Fibroblast of mammary gland (primary cell): ENCODE data around the gene PRR23E.

Source experiments
- DNase-seq: peaks from one replicate; pipeline ENCODE4 v3.0.0-alpha.2; 2010; ENCODE audit warnings: low read depth
- H3K4me3 ChIP-seq: 2 replicates; pipeline ENCODE4 v1.5.1; 2011; ENCODE audit warnings: low read depth, mild to moderate bottlenecking, low read length, moderate library complexity; ENCODE audit not compliant: control insufficient read depth
- TF ChIP-seq, protein P1 (sequence below): conservative IDR thresholded peaks from 2 replicates; pipeline ENCODE4 v1.5.1; 2011; ENCODE audit warnings: low read depth, low read length, inconsistent platforms; ENCODE audit not compliant: control insufficient read depth, insufficient read depth

The PRR23E gene

GRCh38 chr3:127211118-127212060, 18.5 kb downstream of the PRR23E start:
- H3K4me3 ChIP-seq: no peak overlapping the region
- TF ChIP-seq, protein P1, sequence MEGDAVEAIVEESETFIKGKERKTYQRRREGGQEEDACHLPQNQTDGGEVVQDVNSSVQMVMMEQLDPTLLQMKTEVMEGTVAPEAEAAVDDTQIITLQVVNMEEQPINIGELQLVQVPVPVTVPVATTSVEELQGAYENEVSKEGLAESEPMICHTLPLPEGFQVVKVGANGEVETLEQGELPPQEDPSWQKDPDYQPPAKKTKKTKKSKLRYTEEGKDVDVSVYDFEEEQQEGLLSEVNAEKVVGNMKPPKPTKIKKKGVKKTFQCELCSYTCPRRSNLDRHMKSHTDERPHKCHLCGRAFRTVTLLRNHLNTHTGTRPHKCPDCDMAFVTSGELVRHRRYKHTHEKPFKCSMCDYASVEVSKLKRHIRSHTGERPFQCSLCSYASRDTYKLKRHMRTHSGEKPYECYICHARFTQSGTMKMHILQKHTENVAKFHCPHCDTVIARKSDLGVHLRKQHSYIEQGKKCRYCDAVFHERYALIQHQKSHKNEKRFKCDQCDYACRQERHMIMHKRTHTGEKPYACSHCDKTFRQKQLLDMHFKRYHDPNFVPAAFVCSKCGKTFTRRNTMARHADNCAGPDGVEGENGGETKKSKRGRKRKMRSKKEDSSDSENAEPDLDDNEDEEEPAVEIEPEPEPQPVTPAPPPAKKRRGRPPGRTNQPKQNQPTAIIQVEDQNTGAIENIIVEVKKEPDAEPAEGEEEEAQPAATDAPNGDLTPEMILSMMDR: no peak
- DNase-seq: no peak

DNA sequence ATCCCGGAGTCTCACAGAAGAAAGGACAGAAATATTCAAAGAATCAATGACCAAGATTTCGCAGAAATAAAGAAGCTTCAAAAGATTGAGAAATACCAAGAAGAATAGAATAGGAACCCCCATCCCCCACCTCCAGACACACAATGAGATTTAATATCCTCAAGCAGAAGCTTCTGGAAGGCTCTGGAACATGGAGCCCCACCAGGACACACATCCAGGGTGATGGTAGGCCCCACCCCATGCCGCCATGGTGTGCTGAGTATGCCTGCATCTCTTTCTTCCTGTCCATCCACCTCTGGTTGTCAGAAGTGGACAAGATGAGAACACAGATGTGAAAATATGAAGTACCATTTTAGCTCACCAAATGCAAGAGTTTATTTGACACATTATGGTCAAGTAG, 19.3 kb downstream of the PRR23E start:
- H3K4me3 ChIP-seq: no peak overlapping the region
- no peak for DNase-seq
- TF ChIP-seq, protein P1: no peak

DNA sequence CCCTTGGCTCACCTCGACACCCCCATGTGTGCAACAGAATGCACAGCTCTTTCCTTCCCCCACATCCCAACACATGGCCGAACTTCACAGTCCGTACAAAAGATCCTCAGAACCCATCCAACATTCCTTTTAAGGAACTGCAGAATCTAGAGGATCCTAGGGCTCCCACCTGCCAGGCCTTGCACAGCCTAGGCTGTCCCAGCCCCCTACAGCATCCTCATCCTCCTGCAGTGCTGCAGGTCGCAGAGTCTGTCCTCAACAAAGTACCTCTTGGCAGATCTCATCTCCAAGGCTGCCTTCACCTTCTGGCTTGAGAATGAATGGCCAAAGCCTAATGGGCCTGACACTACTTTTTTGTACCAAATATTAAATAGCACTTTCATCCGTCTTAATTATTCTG, 19.8 kb downstream of the PRR23E start:
- TF ChIP-seq, protein P1: no peak
- H3K4me3 ChIP-seq: no peak overlapping the region
- no peak for DNase-seq

DNA sequence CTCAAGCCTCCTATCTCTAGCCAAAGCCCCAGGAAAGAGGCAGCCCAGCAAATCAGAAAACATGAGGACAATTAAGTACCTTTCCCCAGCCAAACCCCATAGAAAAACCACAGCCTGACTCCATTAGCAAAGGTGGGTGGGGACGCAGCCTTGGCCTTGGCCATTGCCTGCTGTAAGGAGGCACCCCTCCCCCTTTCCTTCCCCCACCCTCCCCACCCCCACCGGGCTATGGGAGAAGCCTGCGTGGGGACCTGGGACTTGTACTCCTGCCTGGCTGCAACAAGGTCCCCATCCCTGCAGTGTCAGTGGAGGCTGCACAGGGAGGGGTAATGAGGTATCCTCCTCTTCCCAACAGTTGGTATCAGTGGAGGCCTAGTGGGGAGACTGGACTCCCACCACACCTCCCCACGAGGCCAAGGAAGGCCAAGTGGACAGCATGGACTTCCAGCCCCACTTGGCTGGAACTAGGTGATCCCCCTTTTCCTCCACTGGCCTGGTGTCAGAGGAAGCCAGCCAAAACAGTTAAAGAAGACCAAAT, 20.5 kb downstream of the PRR23E start:
- TF ChIP-seq, protein P1: no peak
- no peak overlapping the region for H3K4me3 ChIP-seq
- no peak for DNase-seq

DNA sequence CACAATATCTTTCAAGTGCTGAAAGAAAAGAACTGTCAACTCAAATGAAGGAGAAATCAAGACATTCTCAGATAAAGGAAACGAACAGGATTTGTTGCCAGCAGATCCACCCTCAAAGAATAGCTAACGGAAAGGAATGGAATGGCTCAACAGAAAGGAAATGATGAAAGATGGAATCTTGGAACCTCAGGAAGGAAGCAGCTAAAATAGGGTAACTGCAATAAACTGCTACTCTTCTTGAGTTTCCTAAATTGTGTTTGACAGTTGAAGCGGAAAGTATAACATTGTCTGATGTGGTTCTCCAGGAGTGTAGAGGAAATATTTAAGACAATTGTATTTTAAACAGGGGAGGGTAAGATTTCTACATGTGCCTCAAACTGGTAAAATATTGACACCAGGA, 22.0 kb downstream of the PRR23E start:
- H3K4me3 ChIP-seq: no peak overlapping the region
- TF ChIP-seq, protein P1: no peak
- DNase-seq: no peak

DNA sequence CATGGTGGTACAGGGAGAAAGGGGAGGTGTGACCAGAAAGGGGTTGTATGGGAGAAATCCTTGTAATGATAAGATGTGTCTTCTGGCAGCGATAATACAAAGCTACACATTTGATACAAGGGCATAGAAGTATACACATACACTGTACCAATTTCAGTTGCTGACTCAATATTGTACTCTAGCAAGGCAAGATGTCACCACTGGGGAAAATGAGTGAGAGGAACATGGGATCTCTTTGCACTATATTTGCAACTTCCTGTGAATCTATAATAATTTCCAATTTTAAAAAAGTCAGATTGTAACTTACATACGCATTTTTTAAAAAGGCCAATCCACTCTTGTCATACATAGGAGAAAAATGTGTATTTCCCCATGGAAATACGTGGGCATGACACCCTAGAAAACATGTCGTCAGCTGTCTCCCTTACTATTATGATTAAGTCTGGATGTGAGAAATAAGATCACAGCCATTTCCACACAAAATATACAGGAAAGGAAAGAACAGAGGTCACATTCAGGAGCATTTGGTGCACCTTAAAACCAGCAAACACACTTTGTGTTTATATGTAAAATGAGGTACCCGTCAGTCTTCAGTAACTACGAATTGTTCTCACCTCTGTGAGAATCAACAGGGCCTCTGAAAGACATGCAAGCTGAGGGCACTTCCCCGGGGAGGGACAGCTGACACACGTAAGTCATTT, 22.9 kb downstream of the PRR23E start:
- no peak overlapping the region for H3K4me3 ChIP-seq
- DNase-seq: no peak
- TF ChIP-seq, protein P1: no peak
